Activated T-cell treated with anti-CD3 and anti-CD28 coated beads, Interleukin-2, amount 50 U/mL, for 72 hours (primary cell): Measurements from ENCODE around the gene THOC6. TPM values are rescaled to one million over a fixed set of nuclear protein-coding genes. Genes with fewer than 3 reads are reported as not detected.

Experiments
- ATAC-seq, 2 donors: fragments of 150-1000 bp; cut with Tn5 transposase; replicated peaks in 1 of 2; 2 replicates each; pipeline ENCODE4 v1.10.0; 2021; ENCODE audit warnings: moderate library complexity in 2 of 2, mild to moderate bottlenecking in 1 of 2
- DNase-seq, 2 donors: peaks; one replicate each; pipeline ENCODE4 v3.0.0; 2021 to 2022; ENCODE audit warnings: mixed read lengths in 1 of 2
- H3K27ac Mint-ChIP-seq: one replicate; pipeline ENCODE4 v1.8.0; 2022; ENCODE audit warnings: mild to moderate bottlenecking, moderate library complexity, mixed read lengths
- H3K27me3 Mint-ChIP-seq: one replicate; pipeline ENCODE4 v1.8.0; 2022; ENCODE audit warnings: low read depth, mixed read lengths
- H3K36me3 Mint-ChIP-seq, 2 donors: one replicate each; pipeline ENCODE4 v1.8.0; 2022; ENCODE audit warnings: mixed read lengths in 2 of 2, mild to moderate bottlenecking in 1 of 2; ENCODE audit not compliant: insufficient read depth in 2 of 2
- H3K4me1 Mint-ChIP-seq: one replicate; pipeline ENCODE4 v1.8.0; 2022; ENCODE audit warnings: low read depth, mixed read lengths
- H3K4me3 Mint-ChIP-seq, 2 donors: one replicate each; pipeline ENCODE4 v1.8.0; 2022; ENCODE audit warnings: mild to moderate bottlenecking in 2 of 2, mixed read lengths in 2 of 2, moderate library complexity in 2 of 2
- H3K9me3 Mint-ChIP-seq, 2 donors: one replicate each; pipeline ENCODE4 v1.8.0; 2022; ENCODE audit warnings: mixed read lengths in 2 of 2
- total RNA-seq, 2 donors: library from RNA; stranded (reverse); gene quantifications; one replicate each; pipeline ENCODE4 v1.2.3, GENCODE V29; 2022

THOC6 gene
- 10 to 100 TPM; 49.1 to 50.9 TPM for total RNA-seq

DNA sequence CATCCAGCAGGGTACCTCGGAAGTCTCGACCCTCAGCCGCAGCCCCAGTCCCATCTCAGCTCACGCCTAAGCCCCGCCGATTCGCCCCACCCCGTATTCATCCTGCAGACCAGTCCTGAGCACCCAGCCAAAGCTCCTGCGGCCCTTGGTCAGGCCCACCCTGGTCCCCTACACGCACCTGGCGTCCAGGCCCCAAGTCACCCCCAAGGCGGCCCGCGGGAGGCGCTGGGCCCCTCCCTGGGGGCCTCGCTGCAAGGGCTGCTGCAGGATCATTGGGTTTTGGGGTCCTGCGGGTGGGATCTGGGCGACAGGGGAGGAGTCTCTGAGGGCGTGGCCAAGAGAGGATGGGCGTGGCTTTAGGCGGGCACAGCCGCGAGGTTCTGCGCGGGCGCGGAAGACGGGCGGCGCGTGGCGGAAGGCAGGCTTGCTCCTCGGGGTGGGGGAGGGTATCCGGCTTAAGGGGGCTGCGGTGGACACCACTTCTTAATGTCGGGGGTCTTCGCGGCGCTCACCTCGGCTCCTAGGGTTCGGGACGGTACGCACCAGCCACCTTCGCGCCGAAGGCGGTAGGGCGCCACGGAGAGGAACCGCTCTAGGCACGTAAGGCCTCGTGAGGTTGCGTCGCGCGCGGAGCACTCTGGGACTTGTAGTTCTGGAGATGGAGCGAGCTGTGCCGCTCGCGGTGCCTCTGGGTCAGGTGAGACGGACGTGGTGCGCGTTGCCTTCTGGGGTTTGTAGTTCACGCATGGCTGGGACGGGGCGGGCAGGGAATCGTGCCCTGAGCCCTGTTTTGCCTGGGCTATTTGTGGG is at the start of gene THOC6, which contains the start of gene HCFC1R1:
THOC6 (plus strand) TSS at position 367 of the 810 bp plus-strand sequence; CDS start at position 659, 292 bp downstream.
HCFC1R1 (minus strand) TSS at position 274 of the 810 bp plus-strand sequence; CDS start at position 273, 1 bp downstream.
- peak; percentile 76 to 77 for ATAC-seq
- peaks cover 66% of the 10 kb centered on the region for H3K4me1 Mint-ChIP-seq
- peaks cover 0 to 5% of the 10 kb centered on the region in 2 donors for H3K36me3 Mint-ChIP-seq
- H3K9me3 Mint-ChIP-seq, result no peaks in the 10 kb centered on the region
- H3K27ac Mint-ChIP-seq, result peak within 1 kb of the TSS; percentile 88
- peaks cover 17% of the 10 kb centered on the region for H3K27me3 Mint-ChIP-seq
- DNase-seq, result peak; percentile 95 to 97
- H3K4me3 Mint-ChIP-seq, result peak within 1 kb of the TSS; percentile 83 to 85

DNA sequence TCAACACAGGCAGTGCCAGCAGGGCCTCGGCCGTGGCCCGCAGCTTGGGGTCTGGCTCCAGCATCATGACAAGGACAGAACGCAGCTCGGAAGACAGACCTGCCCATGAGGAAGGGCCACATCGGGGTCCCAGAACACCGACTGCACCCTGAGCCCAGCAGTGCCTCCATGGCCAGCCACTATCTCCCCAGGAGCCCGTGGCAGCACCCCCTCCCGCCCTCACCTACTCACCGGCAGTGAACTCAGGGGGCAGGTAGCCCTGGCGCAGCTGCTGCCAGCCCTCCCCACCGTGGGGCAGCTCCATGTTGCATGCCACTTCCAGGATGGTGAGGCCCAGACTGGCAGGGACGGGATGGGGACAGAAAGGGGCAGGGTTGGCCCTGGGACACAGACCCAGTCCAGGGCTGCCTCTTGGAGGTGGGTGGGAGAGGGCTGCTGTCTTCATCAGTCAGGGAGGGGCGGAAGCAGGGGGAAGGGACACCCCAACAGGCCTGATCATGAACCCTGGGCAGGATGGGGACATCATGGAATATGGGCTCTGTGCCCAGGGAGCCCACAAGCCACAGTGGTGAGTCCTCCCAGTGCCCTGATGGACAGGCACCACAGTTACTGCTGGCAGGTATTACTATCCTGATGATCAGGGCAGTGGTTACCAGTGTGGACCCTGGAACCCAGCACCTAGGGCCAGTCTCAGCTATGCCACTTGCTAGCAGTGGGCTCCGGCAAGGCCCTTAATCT is 49.3 kb upstream of the THOC6 start:
- ATAC-seq (no peak), DNase-seq (no peak)
- Mint-ChIP-seq H3K36me3 (peaks cover 5 to 12% of the 10 kb centered on the region in 2 donors), H3K4me3 (no peak overlapping the region), H3K27me3 (no peaks in the 10 kb centered on the region), H3K27ac (no peak overlapping the region), H3K4me1 (peaks cover 15% of the 10 kb centered on the region), H3K9me3 (no peaks in the 10 kb centered on the region)

DNA sequence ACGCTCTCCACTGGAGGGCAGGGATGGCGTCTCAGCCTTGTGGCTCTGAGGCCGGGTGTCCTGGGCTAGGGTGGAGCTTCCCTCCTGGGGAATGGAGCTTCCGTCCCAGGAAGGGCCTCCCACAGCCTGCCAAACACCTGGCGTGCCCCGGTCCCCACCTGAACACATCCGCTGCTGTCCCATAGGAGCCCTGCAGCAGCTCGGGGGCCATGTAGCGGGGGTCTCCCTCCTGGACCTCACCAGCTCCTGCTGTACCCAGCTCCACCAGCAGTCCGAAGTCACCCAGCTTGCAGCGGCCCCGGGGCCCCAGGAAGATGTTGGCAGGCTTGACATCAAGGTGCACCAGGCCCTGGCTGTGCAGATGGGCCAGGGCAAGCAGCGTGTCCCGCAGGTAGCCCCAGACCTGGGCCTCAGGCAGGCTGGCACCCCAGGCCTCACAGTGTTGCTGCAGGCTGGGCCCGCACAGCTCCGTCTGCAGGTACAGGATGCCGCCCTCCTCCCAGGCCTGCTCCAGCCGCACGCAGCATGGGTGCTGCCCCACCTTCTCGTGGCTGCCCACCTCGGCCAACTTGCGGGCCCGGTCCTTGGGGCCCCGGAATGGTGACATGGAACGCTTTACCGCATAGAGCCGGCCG is 48.6 kb upstream of the THOC6 start:
- H3K36me3 Mint-ChIP-seq, result peaks cover 5 to 15% of the 10 kb centered on the region in 2 donors

DNA sequence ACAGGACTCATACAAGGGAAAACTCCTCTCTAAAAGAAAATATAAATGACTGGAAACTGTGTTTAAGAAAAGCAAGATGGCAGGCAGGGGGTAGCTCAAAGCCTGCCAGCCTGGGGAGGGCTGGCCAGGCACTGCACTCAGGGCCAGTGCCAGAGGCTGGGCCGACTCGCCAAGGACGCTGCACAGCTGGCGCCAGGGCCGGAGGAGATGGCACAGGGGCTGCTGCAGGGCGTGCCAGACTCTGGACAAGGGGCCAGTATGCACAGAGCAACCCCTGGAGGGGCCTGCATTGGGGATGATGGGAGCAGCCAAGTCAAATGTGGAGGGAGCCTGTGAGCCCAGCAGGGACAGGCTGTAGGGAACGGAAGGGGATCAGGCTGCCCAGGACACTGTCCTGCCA is 47.6 kb upstream of the THOC6 start:
- Mint-ChIP-seq H3K4me3 (no peak overlapping the region), H3K36me3 (peaks cover 5 to 15% of the 10 kb centered on the region in 2 donors), H3K27me3 (no peaks in the 10 kb centered on the region), H3K9me3 (no peaks in the 10 kb centered on the region), H3K4me1 (peaks cover 12% of the 10 kb centered on the region), H3K27ac (no peak overlapping the region)
- ATAC-seq (no peak), DNase-seq (no peak)

More for the DNA sequence above, 48.6 kb upstream of the THOC6 start:
- H3K9me3 Mint-ChIP-seq, result no peaks in the 10 kb centered on the region
- no peak for ATAC-seq
- H3K4me3 Mint-ChIP-seq, result no peak overlapping the region
- H3K4me1 Mint-ChIP-seq, result peaks cover 14% of the 10 kb centered on the region
- no peaks in the 10 kb centered on the region for H3K27me3 Mint-ChIP-seq
- H3K27ac Mint-ChIP-seq, result no peak overlapping the region
- DNase-seq, result no peak

DNA sequence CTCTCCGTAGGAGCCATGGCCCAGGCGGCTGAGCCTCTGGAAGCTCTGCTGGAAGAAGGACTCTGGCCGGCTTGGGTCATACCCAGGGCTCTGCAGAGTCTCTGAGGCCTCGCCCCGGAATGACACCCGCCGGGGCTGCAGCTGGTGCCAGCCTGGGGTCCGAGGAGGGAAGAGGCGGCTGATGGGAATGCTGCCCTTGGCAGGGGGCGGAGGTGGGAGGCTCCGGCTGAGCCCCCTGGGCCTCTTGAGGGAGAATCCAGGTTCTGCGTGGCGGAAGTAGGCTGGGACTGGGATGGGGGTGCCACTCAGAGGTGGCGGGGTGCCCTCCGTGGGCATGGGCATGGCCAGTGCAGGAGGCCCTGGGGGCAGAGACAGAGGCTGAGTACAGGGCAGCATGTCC is 47.2 kb upstream of the THOC6 start:
- no peaks in the 10 kb centered on the region for H3K27me3 Mint-ChIP-seq
- H3K4me1 Mint-ChIP-seq, result peaks cover 16% of the 10 kb centered on the region
- ATAC-seq, result no peak
- no peaks in the 10 kb centered on the region for H3K9me3 Mint-ChIP-seq
- peaks cover 5 to 15% of the 10 kb centered on the region in 2 donors for H3K36me3 Mint-ChIP-seq
- H3K27ac Mint-ChIP-seq, result no peak overlapping the region
- DNase-seq, result no peak
- H3K4me3 Mint-ChIP-seq, result no peak overlapping the region

DNA sequence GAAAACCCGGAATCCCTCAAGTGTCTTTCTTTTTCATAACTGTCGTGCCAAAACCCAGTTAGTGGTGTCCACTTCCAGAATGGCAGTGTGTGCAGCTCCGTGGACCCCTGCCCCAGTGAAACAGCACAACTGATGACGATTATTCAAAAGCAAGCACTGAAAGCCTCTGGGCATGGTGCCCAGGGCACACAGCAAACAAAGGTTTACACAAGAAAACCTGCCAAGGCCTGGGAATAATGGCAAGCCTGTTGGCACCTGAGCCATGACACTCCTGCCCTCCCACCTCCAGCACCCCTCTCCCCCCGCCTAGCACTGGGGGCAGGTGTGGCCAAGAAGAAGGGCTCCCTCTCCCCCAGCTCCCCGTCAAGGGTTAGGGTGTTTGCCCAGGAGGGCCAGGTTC is 46.4 kb upstream of the THOC6 start:
- H3K27ac Mint-ChIP-seq, result no peak overlapping the region

DNA sequence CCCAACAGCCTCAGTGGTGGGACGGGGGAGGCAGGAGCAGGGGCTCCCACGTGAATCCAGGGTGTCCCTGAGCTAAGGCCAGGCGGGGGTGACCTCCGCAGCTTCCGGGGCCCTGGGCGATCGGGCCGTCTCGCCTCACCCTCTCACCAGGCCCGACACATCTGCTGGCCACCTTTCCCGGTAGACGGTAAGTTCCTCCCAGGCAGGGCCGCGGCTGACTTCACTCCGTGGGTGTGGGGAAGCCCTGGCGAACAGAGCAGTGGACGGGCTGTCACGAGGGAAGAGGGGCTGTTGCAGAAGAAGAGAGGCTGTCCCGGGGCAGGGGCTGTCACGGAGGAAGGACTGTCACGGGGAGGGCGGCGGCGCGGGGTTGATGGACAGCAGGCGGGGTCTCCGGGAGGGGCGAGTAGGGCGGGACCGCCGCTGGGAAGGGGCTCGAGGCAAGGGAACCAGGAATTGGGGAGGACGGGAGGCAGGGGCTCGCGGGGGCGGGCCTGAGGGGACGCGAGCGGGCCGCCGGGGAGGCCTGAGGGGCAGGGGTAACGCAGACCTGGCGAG is 44.1 kb upstream of the THOC6 start:
- ATAC-seq, result peak; percentile 16 to 20
- Mint-ChIP-seq H3K9me3 (no peaks in the 10 kb centered on the region), H3K27ac (peak overlapping the region; percentile 60), H3K36me3 (peaks cover 1 to 7% of the 10 kb centered on the region in 2 donors), H3K27me3 (no peaks in the 10 kb centered on the region), H3K4me3 (peak overlapping the region; percentile 48 to 91), H3K4me1 (peaks cover 19% of the 10 kb centered on the region)
- DNase-seq, result peak in 1 of 2 donors; percentile 53

More for the DNA sequence above, 46.4 kb upstream of the THOC6 start:
- H3K4me3 Mint-ChIP-seq, result no peak overlapping the region
- H3K36me3 Mint-ChIP-seq, result peaks cover 1 to 11% of the 10 kb centered on the region in 2 donors
- no peaks in the 10 kb centered on the region for H3K9me3 Mint-ChIP-seq
- DNase-seq (no peak), ATAC-seq (no peak)
- peaks cover 14% of the 10 kb centered on the region for H3K4me1 Mint-ChIP-seq
- H3K27me3 Mint-ChIP-seq, result no peaks in the 10 kb centered on the region

DNA sequence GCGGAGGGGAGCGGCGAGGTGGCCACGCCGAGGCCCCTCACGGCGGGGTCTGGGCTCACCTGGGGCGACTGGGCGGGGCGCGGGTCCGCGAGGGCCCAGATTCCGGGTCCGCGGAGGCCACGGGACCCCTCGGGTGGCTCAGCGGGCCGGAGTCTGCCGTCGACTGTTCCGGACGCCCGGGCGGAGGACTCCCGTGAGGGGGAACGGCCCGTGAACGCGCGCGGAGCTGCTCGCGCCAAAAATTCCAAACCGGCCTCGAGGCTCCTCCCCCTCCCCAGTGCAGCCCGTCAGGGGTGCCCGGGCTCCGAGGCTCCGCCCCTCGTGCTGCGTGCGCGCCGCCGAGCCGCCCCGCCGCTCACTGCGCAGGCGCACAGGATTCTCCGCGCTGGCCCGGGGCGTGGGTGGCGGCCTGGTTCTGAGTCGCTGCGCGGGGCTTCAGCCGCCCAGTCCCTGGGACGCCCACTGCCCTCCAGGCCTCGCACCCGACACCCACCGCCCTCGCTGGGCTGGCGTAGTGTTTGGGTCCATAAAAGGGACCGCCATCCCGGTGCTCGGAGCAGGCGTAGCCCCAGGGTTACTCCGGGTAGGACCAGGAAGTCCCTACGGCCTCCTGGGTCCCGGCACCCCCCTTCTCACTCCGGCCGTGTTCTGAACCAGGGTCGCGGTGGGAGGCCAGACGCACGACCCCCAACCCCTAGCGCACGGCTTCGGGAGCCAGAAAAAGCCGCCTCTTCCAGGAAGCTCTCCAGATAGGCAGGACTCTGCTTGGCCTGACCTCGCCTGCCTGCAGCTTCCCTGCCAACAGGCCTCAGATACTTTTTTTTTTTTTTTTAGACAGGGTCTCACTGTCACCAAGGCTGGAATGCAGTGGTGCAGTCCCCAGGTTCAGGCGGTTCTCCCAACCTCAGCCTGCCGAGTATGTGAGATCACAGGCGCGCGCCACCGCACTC is 43.3 kb upstream of the THOC6 start, which contains the start of gene PKMYT1:
PKMYT1 (minus strand) TSS at position 220 of the 950 bp plus-strand sequence. CDS start 789 bp downstream, outside the sequence.
- H3K27me3 Mint-ChIP-seq, result no peaks in the 10 kb centered on the region
- H3K36me3 Mint-ChIP-seq, result peaks cover 1 to 7% of the 10 kb centered on the region in 2 donors
- DNase-seq, result peak; percentile 96 to 99
- peaks cover 19% of the 10 kb centered on the region for H3K4me1 Mint-ChIP-seq
- no peaks in the 10 kb centered on the region for H3K9me3 Mint-ChIP-seq
- H3K27ac Mint-ChIP-seq, result peak within 1 kb of the TSS; percentile 90
- ATAC-seq, result peak; percentile 86 to 88
- peak within 1 kb of the TSS; percentile 48 to 91 for H3K4me3 Mint-ChIP-seq

DNA sequence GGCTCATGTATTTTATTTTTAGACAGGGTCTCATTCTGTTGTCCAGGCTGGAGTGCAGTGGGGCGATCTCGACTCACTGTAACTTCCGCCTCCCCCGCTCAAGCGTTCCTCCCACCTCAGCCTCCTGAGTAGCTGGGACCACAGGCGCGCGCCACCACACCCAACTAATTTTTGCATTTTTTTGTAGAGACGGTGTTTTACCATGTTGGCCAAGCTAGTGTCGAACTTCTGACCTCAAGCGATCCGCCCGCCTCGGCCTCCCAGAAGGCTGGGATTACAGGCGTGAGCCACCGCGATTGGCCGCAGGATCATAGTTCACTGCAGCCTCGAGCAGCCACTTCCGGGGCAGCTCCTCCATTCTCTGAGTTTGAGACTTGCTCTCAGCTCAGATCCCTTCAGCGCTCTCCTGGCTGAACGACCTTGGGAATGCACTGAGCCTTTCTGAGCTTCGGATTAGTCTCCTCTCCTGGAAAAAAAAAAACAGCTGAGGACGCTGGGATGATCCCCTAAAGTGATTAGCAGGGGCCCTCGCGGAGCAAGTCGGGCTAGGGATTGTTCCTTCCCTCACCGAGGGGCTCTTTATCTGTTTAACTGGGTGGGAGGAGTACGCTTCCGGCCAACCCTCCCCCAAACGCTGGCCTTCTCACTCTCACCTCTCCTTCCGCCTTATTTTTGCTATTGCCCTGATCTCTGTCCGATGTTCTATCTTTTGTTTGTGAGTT is 42.5 kb upstream of the THOC6 start:
- DNase-seq, result no peak
- Mint-ChIP-seq H3K27ac (peak overlapping the region; percentile 90), H3K9me3 (no peaks in the 10 kb centered on the region), H3K27me3 (no peaks in the 10 kb centered on the region), H3K4me1 (peaks cover 19% of the 10 kb centered on the region), H3K4me3 (peak overlapping the region; percentile 48 to 91), H3K36me3 (peaks cover 1 to 7% of the 10 kb centered on the region in 2 donors)
- no peak for ATAC-seq

DNA sequence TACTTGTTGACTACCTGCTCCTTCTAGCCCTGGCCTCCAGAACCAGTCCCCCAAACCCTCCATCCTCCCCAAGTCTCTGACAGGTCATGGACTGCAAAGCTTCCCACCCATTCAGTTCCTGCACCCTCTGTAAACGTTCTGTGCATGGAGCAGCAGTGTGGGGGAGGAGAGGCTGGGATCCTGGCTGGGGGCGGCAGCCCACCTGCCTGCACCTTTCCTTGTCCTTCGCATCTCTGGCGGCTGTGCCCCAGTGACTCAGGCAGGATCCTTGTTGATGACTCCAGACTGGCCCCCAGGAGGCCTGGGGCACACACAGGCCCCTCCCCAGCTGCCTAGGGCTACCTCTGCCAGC is 42.0 kb upstream of the THOC6 start:
- H3K4me1 Mint-ChIP-seq, result peaks cover 19% of the 10 kb centered on the region
- no peaks in the 10 kb centered on the region for H3K27me3 Mint-ChIP-seq
- H3K36me3 Mint-ChIP-seq, result peaks cover 1 to 7% of the 10 kb centered on the region in 2 donors
- no peaks in the 10 kb centered on the region for H3K9me3 Mint-ChIP-seq
- ATAC-seq (no peak), DNase-seq (no peak)
- H3K27ac Mint-ChIP-seq, result no peak overlapping the region
- H3K4me3 Mint-ChIP-seq, result peak overlapping the region; percentile 48 to 91

DNA sequence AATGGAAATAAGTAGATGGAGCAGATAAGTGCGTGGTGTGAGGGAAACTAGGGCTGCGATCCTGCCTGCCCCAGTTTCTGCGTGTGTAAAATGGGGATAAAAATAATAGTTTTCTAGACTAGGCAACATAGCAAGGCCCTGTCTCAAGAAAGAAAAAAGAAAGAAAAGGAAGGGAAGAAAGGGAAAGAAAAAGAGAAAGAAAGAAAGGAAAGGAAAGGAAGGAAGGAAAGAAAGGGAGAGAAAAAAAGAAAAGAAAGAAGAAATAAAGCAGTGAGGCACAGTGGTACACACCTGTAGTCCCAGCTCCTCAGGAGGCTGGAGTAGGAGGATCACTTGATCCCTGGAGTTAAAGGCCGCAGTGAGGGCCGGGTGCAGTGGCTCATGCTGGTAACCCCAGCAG is 41.4 kb upstream of the THOC6 start:
- H3K36me3 Mint-ChIP-seq, result peaks cover 1 to 7% of the 10 kb centered on the region in 2 donors
- no peak for ATAC-seq

More for the DNA sequence above, 41.4 kb upstream of the THOC6 start:
- peak overlapping the region; percentile 3 to 34 for H3K4me3 Mint-ChIP-seq
- H3K4me1 Mint-ChIP-seq, result peaks cover 19% of the 10 kb centered on the region
- no peak overlapping the region for H3K27ac Mint-ChIP-seq
- no peaks in the 10 kb centered on the region for H3K9me3 Mint-ChIP-seq
- DNase-seq, result no peak
- no peaks in the 10 kb centered on the region for H3K27me3 Mint-ChIP-seq
